K562 treated with DMSO at 1 percent for 24 hours (cell line): Measurements from ENCODE around the gene POLL. TPM values are rescaled to one million over a fixed set of nuclear protein-coding genes. Genes with fewer than 3 reads are reported as not detected.

Source experiments
- total RNA-seq: library from RNA; unstranded; fragments of 300-600 nt; gene quantifications from 2 replicates; pipeline ENCODE4 v1.2.3, GENCODE V29; 2022; ENCODE audit warnings: low read depth; ENCODE audit not compliant: insufficient read depth

The POLL gene
- total RNA-seq, result 20.1 and 21.6 TPM in 2 replicates

GRCh38 chr10:101587725-101588653 lies at the start of gene POLL, which contains the start of gene DPCD:
TSS of gene POLL (minus strand) at chr10:101588257. CDS start at chr10:101587360, 897 bp downstream.
TSS of gene DPCD (plus strand) at chr10:101588321. CDS start at chr10:101588337, 16 bp downstream.

Other genes with a start within 250 kb of the POLL start
- gene BTRC, start 234.1 kb downstream of the POLL start, total RNA-seq, result 7.8 and 9.3 TPM in 2 replicates
- 13.4 and 14.5 TPM in 2 replicates for gene DPCD, start 64 bp upstream of the POLL start, total RNA-seq
- 18.5 and 18.7 TPM in 2 replicates for gene FBXW4, start 106.9 kb upstream of the POLL start, total RNA-seq
- gene FGF8, start 187.9 kb upstream of the POLL start, total RNA-seq, result 0.44 TPM in 1 of 2 replicates, not detected in the other
- gene NPM3, start 195.2 kb upstream of the POLL start, total RNA-seq, result 48.9 and 49.0 TPM in 2 replicates
- gene OGA, start 230.2 kb upstream of the POLL start, total RNA-seq, result 30.7 and 32.1 TPM in 2 replicates